ENCODE measurements around the gene ERCC1. TPM values are rescaled to one million over a fixed set of nuclear protein-coding genes. Genes with fewer than 3 reads are reported as not detected.

The ERCC1 gene
- total RNA-seq, 2 donors from 2014 or later: 110 to 126 TPM

GRCh38 chr19:45382426-45382825, 41.3 kb downstream of the ERCC1 start:
- no peak for TF ChIP-seq CTCF (IDR thresholded peaks at IDR 0.05)
- H3K4me1 ChIP-seq: peaks cover 0 to 13% of the 10 kb centered on the region in 2 donors
- H3K27ac ChIP-seq: no peak overlapping the region
- H3K36me3 ChIP-seq: peaks cover 5% of the 10 kb centered on the region
- H3K9me3 ChIP-seq: no peaks in the 10 kb centered on the region
- no peak overlapping the region for H3K4me3 ChIP-seq
- no peaks in the 10 kb centered on the region for H3K27me3 ChIP-seq
- no peak for DNase-seq (ENCODE audit: low spot score)

- peaks cover 0 to 13% of the 10 kb centered on the region in 2 donors for H3K4me1 ChIP-seq
- no peak overlapping the region for H3K27ac ChIP-seq
- peaks cover 5% of the 10 kb centered on the region for H3K36me3 ChIP-seq
- TF ChIP-seq CTCF (IDR thresholded peaks at IDR 0.05): no peak
- no peaks in the 10 kb centered on the region for H3K27me3 ChIP-seq
- DNase-seq (ENCODE audit: low spot score): no peak
- no peak overlapping the region for H3K4me3 ChIP-seq
- no peaks in the 10 kb centered on the region for H3K9me3 ChIP-seq
Observed at GRCh38 chr19:45380107-45380506, 43.6 kb downstream of the ERCC1 start.

GRCh38 chr19:45376045-45376724, 47.5 kb downstream of the ERCC1 start:
- H3K4me1 ChIP-seq: peaks cover 0 to 11% of the 10 kb centered on the region in 2 donors
- TF ChIP-seq CTCF (IDR thresholded peaks at IDR 0.05): no peak
- no peak overlapping the region for H3K4me3 ChIP-seq
- H3K27ac ChIP-seq: peak overlapping the region; percentile 35 to 61
- peaks cover 1% of the 10 kb centered on the region for H3K36me3 ChIP-seq
- DNase-seq (ENCODE audit: low spot score): peak; percentile 72
- H3K9me3 ChIP-seq: no peaks in the 10 kb centered on the region
- no peaks in the 10 kb centered on the region for H3K27me3 ChIP-seq

GRCh38 chr19:45370410-45371204, 53.1 kb downstream of the ERCC1 start, which contains the start of gene ERCC2:
Gene ERCC2, minus strand, starts transcription at chr19:45370573. Its CDS starts 33 bp downstream, at chr19:45370540.
- Histone ChIP-seq H3K4me1 (peaks cover 0 to 12% of the 10 kb centered on the region in 2 donors), H3K27me3 (no peaks in the 10 kb centered on the region), H3K36me3 (no peaks in the 10 kb centered on the region), H3K27ac (peak within 1 kb of the TSS; percentile 72 to 81), H3K4me3 (peak within 1 kb of the TSS; percentile 96), H3K9me3 (no peaks in the 10 kb centered on the region)
- TF ChIP-seq CTCF (IDR thresholded peaks at IDR 0.05): no peak
- DNase-seq (ENCODE audit: low spot score): peak; percentile 99

GRCh38 chr19:45368737-45369340, 54.9 kb downstream of the ERCC1 start:
- Histone ChIP-seq H3K36me3 (peaks cover 7% of the 10 kb centered on the region), H3K9me3 (no peaks in the 10 kb centered on the region), H3K4me1 (peaks cover 0 to 12% of the 10 kb centered on the region in 2 donors), H3K27me3 (no peaks in the 10 kb centered on the region), H3K27ac (no peak overlapping the region), H3K4me3 (no peak overlapping the region)
- no peak for TF ChIP-seq CTCF (IDR thresholded peaks at IDR 0.05)
- no peak for DNase-seq (ENCODE audit: low spot score)
